ENCODE measurements around the gene MYO7A. TPM values are rescaled to one million over a fixed set of nuclear protein-coding genes. Genes with fewer than 3 reads are reported as not detected.

MYO7A gene
- total RNA-seq, 1 experiment from 2014 or later: 2.5 TPM

DNA sequence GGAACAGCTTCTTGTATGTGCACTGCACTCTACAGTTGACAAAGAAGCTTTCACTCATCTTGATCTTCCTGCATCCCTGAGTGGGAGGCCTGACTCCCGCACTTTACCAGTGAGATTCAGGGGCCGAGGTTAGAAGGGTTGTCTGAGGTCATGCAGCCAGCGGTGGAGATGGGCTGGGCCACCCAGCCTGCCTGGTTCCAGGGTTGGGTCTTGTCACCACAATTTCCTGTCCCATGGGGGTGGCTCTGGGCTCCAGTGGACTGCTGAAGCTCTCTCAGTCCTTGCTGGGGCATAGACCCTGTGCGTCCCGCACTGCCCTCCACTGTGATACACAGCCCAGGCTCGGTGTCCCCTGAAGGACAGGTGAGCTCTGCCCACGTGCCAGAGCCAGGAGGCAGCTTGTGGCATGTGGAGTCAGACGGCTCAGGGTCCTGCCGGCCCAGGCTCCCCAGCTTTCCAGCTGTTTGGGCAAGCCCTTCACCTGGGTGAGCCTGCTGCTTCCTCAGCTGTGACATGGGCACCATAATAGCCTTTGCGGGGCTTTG is 6.9 kb upstream of the MYO7A start (continued):
- no peak for TF ChIP-seq JUN (CRISPR knock-in tag; IDR thresholded peaks at IDR 0.05)
- TF ChIP-seq GRHL2 (CRISPR knock-in tag; IDR thresholded peaks at IDR 0.05; ENCODE audit: insufficient replicate concordance, severe bottlenecking): no peak

DNA sequence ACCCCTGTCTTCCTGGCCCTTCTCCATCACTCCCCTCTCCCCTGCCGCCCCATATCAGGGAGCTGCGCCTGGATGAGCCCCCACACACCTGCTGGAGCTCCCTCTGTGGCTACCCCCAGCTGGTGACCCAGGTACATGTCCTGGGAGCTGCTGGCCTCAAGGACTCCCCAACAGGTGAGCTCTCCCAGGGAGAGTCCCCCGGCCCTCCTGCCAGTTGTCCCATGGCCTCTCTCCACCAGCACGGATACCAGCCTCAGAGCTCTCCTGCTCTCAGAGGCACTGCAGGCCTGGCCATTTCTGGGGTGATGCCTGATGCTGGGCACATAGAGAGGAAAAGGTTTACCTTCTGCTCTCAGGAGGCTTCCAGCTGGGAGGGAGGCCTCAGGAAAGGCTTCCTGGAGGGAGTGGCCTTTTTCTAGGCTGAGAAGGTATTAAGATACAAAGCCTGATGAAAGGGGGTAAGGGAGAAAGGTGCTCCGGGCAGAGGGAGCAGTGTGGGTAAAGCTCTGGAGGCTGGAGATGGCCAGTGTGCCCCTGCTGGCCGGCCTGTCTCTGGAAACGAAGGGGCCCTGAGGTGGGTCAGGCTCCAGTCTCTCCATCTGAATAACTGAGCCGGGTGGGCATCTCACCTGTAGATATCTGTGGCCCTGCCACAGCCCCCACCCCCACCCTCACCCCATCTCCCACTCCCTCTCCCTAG is 6.0 kb upstream of the MYO7A start:
- Mint-ChIP-seq H3K9me3 (no peaks in the 10 kb centered on the region), H3K27me3 (ENCODE audit: low read depth) (no peaks in the 10 kb centered on the region), H3K4me3 (no peak overlapping the region), H3K27ac (no peak overlapping the region), H3K36me3 (peaks cover 3% of the 10 kb centered on the region; the same call in 1 of the 2 replicates), H3K4me1 (peaks cover 7% of the 10 kb centered on the region)
- ATAC-seq: no peak
- ChIA-PET POLR2A (interaction anchor here (0.6 kb wide), 1 partner anchor 24 kb away, joined by 3 read pairs; no protein-coding TSS in a partner anchor), CTCF (interaction anchor here (0.8 to 2.2 kb wide), 4 partner anchors 9 to 67 kb away, joined by 3 to 11 read pairs (median 4); no protein-coding TSS in a partner anchor)
- TF ChIP-seq, protein P1, sequence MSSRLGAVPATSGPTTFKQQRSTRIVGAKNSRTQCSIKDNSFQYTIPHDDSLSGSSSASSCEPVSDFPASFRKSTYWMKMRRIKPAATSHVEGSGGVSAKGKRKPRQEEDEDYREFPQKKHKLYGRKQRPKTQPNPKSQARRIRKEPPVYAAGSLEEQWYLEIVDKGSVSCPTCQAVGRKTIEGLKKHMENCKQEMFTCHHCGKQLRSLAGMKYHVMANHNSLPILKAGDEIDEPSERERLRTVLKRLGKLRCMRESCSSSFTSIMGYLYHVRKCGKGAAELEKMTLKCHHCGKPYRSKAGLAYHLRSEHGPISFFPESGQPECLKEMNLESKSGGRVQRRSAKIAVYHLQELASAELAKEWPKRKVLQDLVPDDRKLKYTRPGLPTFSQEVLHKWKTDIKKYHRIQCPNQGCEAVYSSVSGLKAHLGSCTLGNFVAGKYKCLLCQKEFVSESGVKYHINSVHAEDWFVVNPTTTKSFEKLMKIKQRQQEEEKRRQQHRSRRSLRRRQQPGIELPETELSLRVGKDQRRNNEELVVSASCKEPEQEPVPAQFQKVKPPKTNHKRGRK (CRISPR knock-in tag; IDR thresholded peaks at IDR 0.05; ENCODE audit: borderline replicate concordance): no peak
- TF ChIP-seq CREM (CRISPR knock-in tag; IDR thresholded peaks at IDR 0.05) (no peak), ZNF121 (CRISPR knock-in tag; IDR thresholded peaks at IDR 0.05) (no peak), ATF1 (CRISPR knock-in tag; IDR thresholded peaks at IDR 0.05) (no peak), JAZF1 (CRISPR knock-in tag; IDR thresholded peaks at IDR 0.05) (no peak), CREB1 (CRISPR knock-in tag; IDR thresholded peaks at IDR 0.05) (no peak)
- TF ChIP-seq, protein P2, sequence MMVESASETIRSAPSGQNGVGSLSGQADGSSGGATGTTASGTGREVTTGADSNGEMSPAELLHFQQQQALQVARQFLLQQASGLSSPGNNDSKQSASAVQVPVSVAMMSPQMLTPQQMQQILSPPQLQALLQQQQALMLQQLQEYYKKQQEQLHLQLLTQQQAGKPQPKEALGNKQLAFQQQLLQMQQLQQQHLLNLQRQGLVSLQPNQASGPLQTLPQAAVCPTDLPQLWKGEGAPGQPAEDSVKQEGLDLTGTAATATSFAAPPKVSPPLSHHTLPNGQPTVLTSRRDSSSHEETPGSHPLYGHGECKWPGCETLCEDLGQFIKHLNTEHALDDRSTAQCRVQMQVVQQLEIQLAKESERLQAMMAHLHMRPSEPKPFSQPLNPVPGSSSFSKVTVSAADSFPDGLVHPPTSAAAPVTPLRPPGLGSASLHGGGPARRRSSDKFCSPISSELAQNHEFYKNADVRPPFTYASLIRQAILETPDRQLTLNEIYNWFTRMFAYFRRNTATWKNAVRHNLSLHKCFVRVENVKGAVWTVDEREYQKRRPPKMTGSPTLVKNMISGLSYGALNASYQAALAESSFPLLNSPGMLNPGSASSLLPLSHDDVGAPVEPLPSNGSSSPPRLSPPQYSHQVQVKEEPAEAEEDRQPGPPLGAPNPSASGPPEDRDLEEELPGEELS (CRISPR knock-in tag; IDR thresholded peaks at IDR 0.05): no peak
- TF ChIP-seq, protein P3, sequence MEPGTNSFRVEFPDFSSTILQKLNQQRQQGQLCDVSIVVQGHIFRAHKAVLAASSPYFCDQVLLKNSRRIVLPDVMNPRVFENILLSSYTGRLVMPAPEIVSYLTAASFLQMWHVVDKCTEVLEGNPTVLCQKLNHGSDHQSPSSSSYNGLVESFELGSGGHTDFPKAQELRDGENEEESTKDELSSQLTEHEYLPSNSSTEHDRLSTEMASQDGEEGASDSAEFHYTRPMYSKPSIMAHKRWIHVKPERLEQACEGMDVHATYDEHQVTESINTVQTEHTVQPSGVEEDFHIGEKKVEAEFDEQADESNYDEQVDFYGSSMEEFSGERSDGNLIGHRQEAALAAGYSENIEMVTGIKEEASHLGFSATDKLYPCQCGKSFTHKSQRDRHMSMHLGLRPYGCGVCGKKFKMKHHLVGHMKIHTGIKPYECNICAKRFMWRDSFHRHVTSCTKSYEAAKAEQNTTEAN (CRISPR knock-in tag; IDR thresholded peaks at IDR 0.05): no peak
- TF ChIP-seq, protein P4, sequence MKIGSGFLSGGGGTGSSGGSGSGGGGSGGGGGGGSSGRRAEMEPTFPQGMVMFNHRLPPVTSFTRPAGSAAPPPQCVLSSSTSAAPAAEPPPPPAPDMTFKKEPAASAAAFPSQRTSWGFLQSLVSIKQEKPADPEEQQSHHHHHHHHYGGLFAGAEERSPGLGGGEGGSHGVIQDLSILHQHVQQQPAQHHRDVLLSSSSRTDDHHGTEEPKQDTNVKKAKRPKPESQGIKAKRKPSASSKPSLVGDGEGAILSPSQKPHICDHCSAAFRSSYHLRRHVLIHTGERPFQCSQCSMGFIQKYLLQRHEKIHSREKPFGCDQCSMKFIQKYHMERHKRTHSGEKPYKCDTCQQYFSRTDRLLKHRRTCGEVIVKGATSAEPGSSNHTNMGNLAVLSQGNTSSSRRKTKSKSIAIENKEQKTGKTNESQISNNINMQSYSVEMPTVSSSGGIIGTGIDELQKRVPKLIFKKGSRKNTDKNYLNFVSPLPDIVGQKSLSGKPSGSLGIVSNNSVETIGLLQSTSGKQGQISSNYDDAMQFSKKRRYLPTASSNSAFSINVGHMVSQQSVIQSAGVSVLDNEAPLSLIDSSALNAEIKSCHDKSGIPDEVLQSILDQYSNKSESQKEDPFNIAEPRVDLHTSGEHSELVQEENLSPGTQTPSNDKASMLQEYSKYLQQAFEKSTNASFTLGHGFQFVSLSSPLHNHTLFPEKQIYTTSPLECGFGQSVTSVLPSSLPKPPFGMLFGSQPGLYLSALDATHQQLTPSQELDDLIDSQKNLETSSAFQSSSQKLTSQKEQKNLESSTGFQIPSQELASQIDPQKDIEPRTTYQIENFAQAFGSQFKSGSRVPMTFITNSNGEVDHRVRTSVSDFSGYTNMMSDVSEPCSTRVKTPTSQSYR (CRISPR knock-in tag; IDR thresholded peaks at IDR 0.05): no peak
- TF ChIP-seq, protein P5, sequence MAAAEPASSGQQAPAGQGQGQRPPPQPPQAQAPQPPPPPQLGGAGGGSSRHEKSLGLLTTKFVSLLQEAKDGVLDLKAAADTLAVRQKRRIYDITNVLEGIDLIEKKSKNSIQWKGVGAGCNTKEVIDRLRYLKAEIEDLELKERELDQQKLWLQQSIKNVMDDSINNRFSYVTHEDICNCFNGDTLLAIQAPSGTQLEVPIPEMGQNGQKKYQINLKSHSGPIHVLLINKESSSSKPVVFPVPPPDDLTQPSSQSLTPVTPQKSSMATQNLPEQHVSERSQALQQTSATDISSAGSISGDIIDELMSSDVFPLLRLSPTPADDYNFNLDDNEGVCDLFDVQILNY (CRISPR knock-in tag; IDR thresholded peaks at IDR 0.05): no peak
- TF ChIP-seq, protein P6, sequence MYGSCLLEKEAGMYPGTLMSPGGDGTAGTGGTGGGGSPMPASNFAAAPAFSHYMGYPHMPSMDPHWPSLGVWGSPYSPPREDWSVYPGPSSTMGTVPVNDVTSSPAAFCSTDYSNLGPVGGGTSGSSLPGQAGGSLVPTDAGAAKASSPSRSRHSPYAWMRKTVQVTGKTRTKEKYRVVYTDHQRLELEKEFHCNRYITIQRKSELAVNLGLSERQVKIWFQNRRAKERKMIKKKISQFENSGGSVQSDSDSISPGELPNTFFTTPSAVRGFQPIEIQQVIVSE (CRISPR knock-in tag; IDR thresholded peaks at IDR 0.05; ENCODE audit: borderline replicate concordance): no peak
- TF ChIP-seq, protein P7, sequence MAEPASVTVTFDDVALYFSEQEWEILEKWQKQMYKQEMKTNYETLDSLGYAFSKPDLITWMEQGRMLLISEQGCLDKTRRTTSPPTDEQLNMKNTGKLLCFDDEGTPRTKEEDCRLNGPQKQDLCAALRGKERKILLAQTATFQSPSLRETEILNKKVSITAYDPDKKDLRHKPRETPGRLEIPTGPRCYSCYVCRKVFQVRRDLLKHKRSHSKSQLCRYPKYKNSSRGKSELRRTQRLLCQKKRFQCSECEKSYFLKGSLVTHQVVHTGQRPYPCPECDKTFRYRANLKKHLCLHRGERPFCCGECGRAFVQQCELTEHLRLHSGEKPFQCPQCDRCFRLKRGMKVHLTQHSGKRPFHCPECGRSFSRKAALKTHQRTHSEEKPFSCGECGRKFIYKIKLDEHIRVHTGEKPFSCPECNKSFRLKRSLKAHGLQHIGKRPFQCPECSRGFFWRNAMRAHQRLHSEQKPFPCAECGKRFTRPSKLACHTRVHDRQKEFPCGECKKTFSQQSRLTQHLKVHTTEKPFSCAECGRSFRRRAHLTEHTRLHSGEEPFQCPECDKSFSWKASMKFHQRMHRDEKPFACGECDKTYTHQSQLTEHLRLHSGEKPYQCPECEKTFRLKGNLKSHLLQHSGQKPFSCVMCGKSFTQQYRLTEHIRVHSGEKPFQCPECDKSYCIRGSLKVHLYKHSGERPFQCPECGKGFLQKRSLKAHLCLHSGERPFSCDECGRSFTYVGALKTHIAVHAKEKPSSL (CRISPR knock-in tag; conservative IDR thresholded peaks at IDR 0.05): no peak
- no peak for DNase-seq (ENCODE audit: low spot score)
